ENCODE data around the gene EPOP. TPM values are rescaled to one million over a fixed set of nuclear protein-coding genes. Genes with fewer than 3 reads are reported as not detected.
A peak's percentile ranks its signal among the peaks of the same experiment; 100 is the strongest.

Gene EPOP
- total RNA-seq, 4 donors from 2014 or later, result 0.29 to 1.2 (median 0.75) TPM; not detected in 1

GRCh38 chr17:38713456-38714075, 38.8 kb upstream of the EPOP start:
- H3K4me1 ChIP-seq, result peaks cover 45 to 48% of the 10 kb centered on the region in 2 donors
- no peak for TF ChIP-seq POLR2A (IDR thresholded peaks at IDR 0.05)
- no peak for TF ChIP-seq CTCF (IDR thresholded peaks at IDR 0.05 in 4 of 5, conservative IDR thresholded peaks at IDR 0.05 in 1 of 5)
- H3K4me3 ChIP-seq, result no peak overlapping the region
- peak overlapping the region in 3 of 4 donors; percentile 81 to 100 (median 86) for H3K27ac ChIP-seq
- no peaks in the 10 kb centered on the region for H3K27me3 ChIP-seq
- intact Hi-C loops (cut with DNase I; ENCODE audit: low total_unique reads), result no loop called here
- ATAC-seq (no peak), DNase-seq (no peak)
- in situ Hi-C loops (cut with MboI; ENCODE audit: low sequenced_read_pairs in 4 of 4), result no loop called here
- H3K9me3 ChIP-seq, result no peaks in the 10 kb centered on the region
- H3K36me3 ChIP-seq, result peaks cover 0 to 73% of the 10 kb centered on the region in 2 donors

GRCh38 chr17:38712593-38712992, 37.8 kb upstream of the EPOP start:
- in situ Hi-C loops (cut with MboI; ENCODE audit: low sequenced_read_pairs in 4 of 4), result no loop called here
- H3K27me3 ChIP-seq, result no peaks in the 10 kb centered on the region
- intact Hi-C loops (cut with DNase I; ENCODE audit: low total_unique reads), result no loop called here
- H3K36me3 ChIP-seq, result peaks cover 0 to 70% of the 10 kb centered on the region in 2 donors
- H3K4me3 ChIP-seq, result no peak overlapping the region
- peak overlapping the region; percentile 66 to 100 (median 84) for H3K27ac ChIP-seq
- no peak for TF ChIP-seq CTCF (IDR thresholded peaks at IDR 0.05 in 4 of 5, conservative IDR thresholded peaks at IDR 0.05 in 1 of 5)
- TF ChIP-seq POLR2A (IDR thresholded peaks at IDR 0.05), result no peak
- DNase-seq, result no peak
- H3K9me3 ChIP-seq, result no peaks in the 10 kb centered on the region
- peaks cover 45 to 49% of the 10 kb centered on the region in 2 donors for H3K4me1 ChIP-seq
- ATAC-seq, result no peak

GRCh38 chr17:38711792-38712571, 37.2 kb upstream of the EPOP start:
- Histone ChIP-seq H3K27ac (peak overlapping the region; percentile 66 to 100 (median 84)), H3K4me1 (peaks cover 49 to 55% of the 10 kb centered on the region in 2 donors), H3K27me3 (no peaks in the 10 kb centered on the region), H3K36me3 (peaks cover 0 to 65% of the 10 kb centered on the region in 2 donors), H3K4me3 (no peak overlapping the region), H3K9me3 (no peaks in the 10 kb centered on the region)
- in situ Hi-C loops (cut with MboI; ENCODE audit: low sequenced_read_pairs in 4 of 4) (no loop called here), intact Hi-C loops (cut with DNase I; ENCODE audit: low total_unique reads) (no loop called here)
- ATAC-seq, result peak; percentile 67 to 68
- TF ChIP-seq CTCF (IDR thresholded peaks at IDR 0.05 in 4 of 5, conservative IDR thresholded peaks at IDR 0.05 in 1 of 5) (no peak), POLR2A (IDR thresholded peaks at IDR 0.05) (peak in 1 of 2 donors; percentile 21)
- DNase-seq, result peak; percentile 74 to 84

- H3K4me1 ChIP-seq, result peaks cover 59 to 61% of the 10 kb centered on the region in 2 donors
Measured at GRCh38 chr17:38710985-38711384, 36.2 kb upstream of the EPOP start.

More at GRCh38 chr17:38710985-38711384, 36.2 kb upstream of the EPOP start:
- TF ChIP-seq CTCF (IDR thresholded peaks at IDR 0.05 in 4 of 5, conservative IDR thresholded peaks at IDR 0.05 in 1 of 5) (no peak), POLR2A (IDR thresholded peaks at IDR 0.05) (no peak)
- intact Hi-C loops (cut with DNase I; ENCODE audit: low total_unique reads) (no loop called here), in situ Hi-C loops (cut with MboI; ENCODE audit: low sequenced_read_pairs in 4 of 4) (no loop called here)
- no peaks in the 10 kb centered on the region for H3K9me3 ChIP-seq
- peaks cover 0 to 55% of the 10 kb centered on the region in 2 donors for H3K36me3 ChIP-seq
- DNase-seq, result no peak
- no peak overlapping the region for H3K4me3 ChIP-seq
- H3K27me3 ChIP-seq, result no peaks in the 10 kb centered on the region
- no peak for ATAC-seq
- peak overlapping the region; percentile 66 to 100 (median 84) for H3K27ac ChIP-seq

Data from gastrocnemius medialis (tissue), 4 donors.